GM11168 (cell line): ENCODE results near the gene DCAF15.

ENCODE experiments used
- in situ Hi-C: fragments of 300-500 bp; cut with MboI; formaldehyde crosslinking; loops from one replicate; pipeline ENCODE4 v1.12.0; 2022; ENCODE audit warnings: low sequenced_read_pairs; ENCODE audit not compliant: unreplicated experiment

The DCAF15 gene

GRCh38 chr19:13929956-13930355 lies 22.4 kb upstream of the DCAF15 start:
- in situ Hi-C loops: no loop called here

- in situ Hi-C loops: no loop called here
These were observed 21.9 kb upstream of the DCAF15 start for GRCh38 chr19:13930402-13930801.

- in situ Hi-C loops: no loop called here
These were observed 20.7 kb upstream of the DCAF15 start for GRCh38 chr19:13931391-13932148.

- in situ Hi-C loops: no loop called here
These were observed 20.1 kb upstream of the DCAF15 start for GRCh38 chr19:13932149-13932637.

GRCh38 chr19:13932911-13933393 lies 19.4 kb upstream of the DCAF15 start:
- in situ Hi-C loops: no loop called here

- in situ Hi-C loops: no loop called here
These were observed 17.6 kb upstream of the DCAF15 start for GRCh38 chr19:13934785-13935109.

GRCh38 chr19:13935765-13936510 lies 16.4 kb upstream of the DCAF15 start:
- in situ Hi-C loops: no loop called here

- in situ Hi-C loops: no loop called here
These were observed 14.6 kb upstream of the DCAF15 start for GRCh38 chr19:13937479-13938300.

- in situ Hi-C loops: no loop called here
These were observed 13.8 kb upstream of the DCAF15 start, which contains the start of gene PODNL1 for GRCh38 chr19:13938301-13939064. PODNL1 (minus strand) TSS chr19:13938417; CDS start chr19:13938181, 236 bp downstream.

- in situ Hi-C loops: no loop called here
These were observed 10.2 kb upstream of the DCAF15 start for GRCh38 chr19:13942023-13942684.

GRCh38 chr19:13946414-13946813 lies 5.9 kb upstream of the DCAF15 start:
- in situ Hi-C loops: no loop called here

GRCh38 chr19:13951043-13951442 lies 1.3 kb upstream of the DCAF15 start:
- in situ Hi-C loops: no loop called here

- in situ Hi-C loops: no loop called here
These were observed 533 bp upstream of the DCAF15 start for GRCh38 chr19:13951799-13952153.

- in situ Hi-C loops: no loop called here
These were observed 722 bp downstream of the DCAF15 start for GRCh38 chr19:13952931-13953531.

GRCh38 chr19:13954185-13954584 lies 1.9 kb downstream of the DCAF15 start:
- in situ Hi-C loops: no loop called here

GRCh38 chr19:13955662-13956364 lies 3.5 kb downstream of the DCAF15 start:
- in situ Hi-C loops: no loop called here

GRCh38 chr19:13956365-13956744 lies 4.0 kb downstream of the DCAF15 start:
- in situ Hi-C loops: no loop called here

- in situ Hi-C loops: no loop called here
These were observed 4.7 kb downstream of the DCAF15 start for GRCh38 chr19:13957051-13957450.
